ENCODE measurements around the gene CTAG2. TPM values are rescaled to one million over a fixed set of nuclear protein-coding genes. Genes with fewer than 3 reads are reported as not detected.

The CTAG2 gene
- total RNA-seq, 1 experiment from 2014 or later = not detected

GRCh38 chrX:154660541-154660940, 7.2 kb upstream of the CTAG2 start:
- no peak overlapping the region for H3K4me2 ChIP-seq (ENCODE audit: low read length)
- H3K9me2 ChIP-seq (ENCODE audit: insufficient read depth) = no peaks in the 10 kb centered on the region
- H3K79me2 ChIP-seq (ENCODE audit: insufficient read depth, low read length) = no peaks in the 10 kb centered on the region
- H3K27ac ChIP-seq (ENCODE audit: low read depth, low read length) = no peak overlapping the region
- H3K4me3 ChIP-seq (replicated peaks in 1 of 2; ENCODE audit: low read depth in 1 of 2, low read length in 2 of 2) = no peak overlapping the region
- H4K20me1 ChIP-seq (ENCODE audit: insufficient read depth) = no peaks in the 10 kb centered on the region
- H3K4me1 ChIP-seq (ENCODE audit: control insufficient read depth in 1 of 2, insufficient read depth in 2 of 2, low read length in 2 of 2) = no peaks in the 10 kb centered on the region
- H2AFZ ChIP-seq (ENCODE audit: low read depth, low read length, poor library complexity, severe bottlenecking) = no peak overlapping the region
- CTCF ChIA-PET = no interaction called here
- no peaks in the 10 kb centered on the region for H3K36me3 ChIP-seq (ENCODE audit: control insufficient read depth in 1 of 2, insufficient read depth in 2 of 2, low read length in 2 of 2)
- ATAC-seq (no peak), DNase-seq (ENCODE audit: low read depth, low spot score) (no peak)
- RAD21 ChIA-PET (ENCODE audit: low non-redundant PET in 1 of 2, low total read pairs in 2 of 2, uncharacterized antibody in 2 of 2, unreplicated experiment in 2 of 2) = no interaction called here
- no peaks in the 10 kb centered on the region for H3K9me3 ChIP-seq (ENCODE audit: control insufficient read depth in 1 of 2, insufficient read depth in 1 of 2, low read depth in 1 of 2, low read length in 2 of 2)
- H3K27me3 ChIP-seq (ENCODE audit: insufficient read depth, low read length) = no peaks in the 10 kb centered on the region
- no TSS peak for BruUV-seq (replicated peaks)
- no peak overlapping the region for H3K9ac ChIP-seq (ENCODE audit: low read length)
- intact Hi-C loops (cut with micrococcal nuclease) = no loop called here
- TF ChIP-seq POLR2A (IDR thresholded peaks at IDR 0.05; ENCODE audit: borderline replicate concordance, extremely low read depth, insufficient read depth, insufficient read length) (no peak), EZH2phosphoT487 (IDR thresholded peaks at IDR 0.05; ENCODE audit: borderline replicate concordance) (no peak), CTCF (IDR thresholded peaks at IDR 0.05 in 2 of 3, conservative IDR thresholded peaks at IDR 0.05 in 1 of 3; ENCODE audit: borderline replicate concordance in 1 of 3, insufficient read depth in 1 of 3, low read depth in 2 of 3, low read length in 2 of 3) (no peak)
- TF ChIP-seq, protein P1, sequence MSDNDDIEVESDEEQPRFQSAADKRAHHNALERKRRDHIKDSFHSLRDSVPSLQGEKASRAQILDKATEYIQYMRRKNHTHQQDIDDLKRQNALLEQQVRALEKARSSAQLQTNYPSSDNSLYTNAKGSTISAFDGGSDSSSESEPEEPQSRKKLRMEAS (IDR thresholded peaks at IDR 0.05) = no peak
- POLR2A ChIA-PET = no interaction called here

DNA sequence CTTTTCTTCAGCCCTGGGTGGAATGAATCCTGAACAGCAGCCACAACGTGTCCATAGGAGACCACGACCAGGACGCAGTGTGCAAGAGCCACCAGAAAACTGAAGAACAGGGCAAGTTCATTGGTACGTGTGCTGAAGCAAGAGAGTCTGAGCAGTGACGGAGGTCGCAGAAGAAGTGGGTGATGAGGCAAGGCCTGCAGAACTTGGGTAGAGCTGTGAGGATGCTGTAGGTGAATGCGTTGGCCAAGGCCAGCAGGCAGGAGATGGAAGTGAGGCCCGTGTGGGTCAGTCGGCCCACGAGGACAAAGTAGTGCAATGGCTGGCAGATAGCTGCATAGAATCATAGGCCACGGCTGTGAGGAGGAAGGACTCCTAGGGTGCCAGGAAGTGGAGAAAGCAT, 5.6 kb upstream of the CTAG2 start:
- H3K9me2 ChIP-seq (ENCODE audit: insufficient read depth) = no peaks in the 10 kb centered on the region
- H3K9me3 ChIP-seq (ENCODE audit: control insufficient read depth in 1 of 2, insufficient read depth in 1 of 2, low read depth in 1 of 2, low read length in 2 of 2) = no peaks in the 10 kb centered on the region
- ChIA-PET RAD21 (ENCODE audit: low non-redundant PET in 1 of 2, low total read pairs in 2 of 2, uncharacterized antibody in 2 of 2, unreplicated experiment in 2 of 2) (no interaction called here), POLR2A (no interaction called here), CTCF (no interaction called here)
- H3K27me3 ChIP-seq (ENCODE audit: insufficient read depth, low read length) = no peaks in the 10 kb centered on the region
- H3K79me2 ChIP-seq (ENCODE audit: insufficient read depth, low read length) = no peaks in the 10 kb centered on the region
- H3K36me3 ChIP-seq (ENCODE audit: control insufficient read depth in 1 of 2, insufficient read depth in 2 of 2, low read length in 2 of 2) = no peaks in the 10 kb centered on the region
- BruUV-seq (replicated peaks) = no TSS peak
- H3K4me3 ChIP-seq (replicated peaks in 1 of 2; ENCODE audit: low read depth in 1 of 2, low read length in 2 of 2) = no peak overlapping the region
- no peak overlapping the region for H3K27ac ChIP-seq (ENCODE audit: low read depth, low read length)
- H4K20me1 ChIP-seq (ENCODE audit: insufficient read depth) = no peaks in the 10 kb centered on the region
- no peaks in the 10 kb centered on the region for H3K4me1 ChIP-seq (ENCODE audit: control insufficient read depth in 1 of 2, insufficient read depth in 2 of 2, low read length in 2 of 2)
- H3K9ac ChIP-seq (ENCODE audit: low read length) = no peak overlapping the region
- ATAC-seq = no peak
- intact Hi-C loops (cut with micrococcal nuclease) = no loop called here
- H3K4me2 ChIP-seq (ENCODE audit: low read length) = no peak overlapping the region
- no peak for DNase-seq (ENCODE audit: low read depth, low spot score)
- H2AFZ ChIP-seq (ENCODE audit: low read depth, low read length, poor library complexity, severe bottlenecking) = no peak overlapping the region
- TF ChIP-seq SP1 (IDR thresholded peaks at IDR 0.05; ENCODE audit: low read depth) (no peak), EZH2 (IDR thresholded peaks at IDR 0.05) (no peak), ELF1 (IDR thresholded peaks at IDR 0.05; ENCODE audit: borderline replicate concordance, low read depth) (no peak), SRF (IDR thresholded peaks at IDR 0.05; ENCODE audit: low read depth) (no peak), FOSL1 (IDR thresholded peaks at IDR 0.05; ENCODE audit: low read depth) (no peak), YY1 (IDR thresholded peaks at IDR 0.05; ENCODE audit: extremely low read depth, insufficient replicate concordance, low read depth, low read length) (no peak), CTCF (IDR thresholded peaks at IDR 0.05 in 2 of 3, conservative IDR thresholded peaks at IDR 0.05 in 1 of 3; ENCODE audit: borderline replicate concordance in 1 of 3, insufficient read depth in 1 of 3, low read depth in 2 of 3, low read length in 2 of 3) (no peak), RAD21 (IDR thresholded peaks at IDR 0.05; ENCODE audit: low read depth) (no peak), ZFX (IDR thresholded peaks at IDR 0.05) (no peak), ZNF274 (IDR thresholded peaks at IDR 0.05; ENCODE audit: low read depth, low read length) (no peak)
- TF ChIP-seq, protein P1 (IDR thresholded peaks at IDR 0.05) = no peak
- TF ChIP-seq, protein P2, sequence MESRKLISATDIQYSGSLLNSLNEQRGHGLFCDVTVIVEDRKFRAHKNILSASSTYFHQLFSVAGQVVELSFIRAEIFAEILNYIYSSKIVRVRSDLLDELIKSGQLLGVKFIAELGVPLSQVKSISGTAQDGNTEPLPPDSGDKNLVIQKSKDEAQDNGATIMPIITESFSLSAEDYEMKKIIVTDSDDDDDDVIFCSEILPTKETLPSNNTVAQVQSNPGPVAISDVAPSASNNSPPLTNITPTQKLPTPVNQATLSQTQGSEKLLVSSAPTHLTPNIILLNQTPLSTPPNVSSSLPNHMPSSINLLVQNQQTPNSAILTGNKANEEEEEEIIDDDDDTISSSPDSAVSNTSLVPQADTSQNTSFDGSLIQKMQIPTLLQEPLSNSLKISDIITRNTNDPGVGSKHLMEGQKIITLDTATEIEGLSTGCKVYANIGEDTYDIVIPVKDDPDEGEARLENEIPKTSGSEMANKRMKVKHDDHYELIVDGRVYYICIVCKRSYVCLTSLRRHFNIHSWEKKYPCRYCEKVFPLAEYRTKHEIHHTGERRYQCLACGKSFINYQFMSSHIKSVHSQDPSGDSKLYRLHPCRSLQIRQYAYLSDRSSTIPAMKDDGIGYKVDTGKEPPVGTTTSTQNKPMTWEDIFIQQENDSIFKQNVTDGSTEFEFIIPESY (IDR thresholded peaks at IDR 0.05; ENCODE audit: extremely low read depth, insufficient replicate concordance, low read length) = no peak

Data from HCT116 (cell line).